ENCODE measurements around the gene KRTAP27-1. TPM values are rescaled to one million over a fixed set of nuclear protein-coding genes. Genes with fewer than 3 reads are reported as not detected.

Gene KRTAP27-1
- total and polyA plus RNA-seq, 2 experiments from 2014 or later, result not detected

DNA sequence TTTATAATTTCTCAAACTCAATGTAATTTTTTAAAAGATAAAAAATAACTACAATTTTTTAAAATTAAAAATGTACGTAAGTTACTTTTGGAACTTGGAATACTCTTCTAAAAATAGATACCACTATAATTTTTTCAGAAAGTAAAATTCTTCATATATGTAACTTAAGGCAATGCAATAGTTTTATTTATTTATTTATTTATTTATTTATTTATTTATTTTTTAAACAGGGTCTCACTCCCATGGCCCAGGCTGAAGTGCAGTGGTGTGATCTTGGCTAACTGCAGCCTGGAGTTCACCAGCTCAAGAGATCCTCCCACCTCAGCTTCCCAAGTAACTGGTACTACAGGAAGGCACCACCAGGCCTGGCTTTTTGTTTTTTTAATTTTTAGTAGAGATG lies 14.0 kb upstream of the KRTAP27-1 start:
- Histone ChIP-seq H3K4me2 (no peak overlapping the region), H3K79me2 (replicated peaks; ENCODE audit: insufficient read depth) (no peaks in the 10 kb centered on the region), H3K4me3 (no peak overlapping the region), H3K4me1 (ENCODE audit: insufficient read depth) (peaks cover 16% of the 10 kb centered on the region), H3K9me2 (ENCODE audit: insufficient read depth) (peaks cover 2% of the 10 kb centered on the region; the same call in 1 of the 2 replicates), H3K27ac (ENCODE audit: low read depth) (no peak overlapping the region), H2AFZ (no peak overlapping the region), H3F3A (replicated peaks; ENCODE audit: low read depth) (no peaks in the 10 kb centered on the region), H4K20me1 (replicated peaks; ENCODE audit: insufficient read depth) (no peaks in the 10 kb centered on the region), H3K27me3 (ENCODE audit: insufficient read depth) (no peaks in the 10 kb centered on the region), H3K36me3 (ENCODE audit: insufficient read depth) (no peaks in the 10 kb centered on the region)
- Mint-ChIP-seq H3K36me3 (ENCODE audit: low read depth) (no peaks in the 10 kb centered on the region), H3K9me3 (no peaks in the 10 kb centered on the region), H3K27ac (no peak overlapping the region), H3K4me1 (peaks cover 17% of the 10 kb centered on the region), H3K27me3 (ENCODE audit: insufficient read depth, low read depth, poor library complexity) (no peaks in the 10 kb centered on the region), H3K4me3 (no peak overlapping the region)
- DNase-seq (ENCODE audit: low spot score) (no peak), ATAC-seq (no peak)
- no peak for TF ChIP-seq STAT1 (IDR thresholded peaks at IDR 0.05; ENCODE audit: unreplicated experiment)
- TF ChIP-seq ZNF114 (CRISPR knock-in tag; IDR thresholded peaks at IDR 0.05), result no peak
- TF ChIP-seq ZNF462 (CRISPR knock-in tag; IDR thresholded peaks at IDR 0.05), result no peak
- no peak for TF ChIP-seq POLR2AphosphoS5 (IDR thresholded peaks at IDR 0.05; ENCODE audit: low read depth)
- TF ChIP-seq EZH2 (IDR thresholded peaks at IDR 0.05; ENCODE audit: low read depth, unreplicated experiment), result no peak
- TF ChIP-seq, protein P1, sequence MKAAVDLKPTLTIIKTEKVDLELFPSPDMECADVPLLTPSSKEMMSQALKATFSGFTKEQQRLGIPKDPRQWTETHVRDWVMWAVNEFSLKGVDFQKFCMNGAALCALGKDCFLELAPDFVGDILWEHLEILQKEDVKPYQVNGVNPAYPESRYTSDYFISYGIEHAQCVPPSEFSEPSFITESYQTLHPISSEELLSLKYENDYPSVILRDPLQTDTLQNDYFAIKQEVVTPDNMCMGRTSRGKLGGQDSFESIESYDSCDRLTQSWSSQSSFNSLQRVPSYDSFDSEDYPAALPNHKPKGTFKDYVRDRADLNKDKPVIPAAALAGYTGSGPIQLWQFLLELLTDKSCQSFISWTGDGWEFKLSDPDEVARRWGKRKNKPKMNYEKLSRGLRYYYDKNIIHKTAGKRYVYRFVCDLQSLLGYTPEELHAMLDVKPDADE (IDR thresholded peaks at IDR 0.05), result no peak
- TF ChIP-seq, protein P2, sequence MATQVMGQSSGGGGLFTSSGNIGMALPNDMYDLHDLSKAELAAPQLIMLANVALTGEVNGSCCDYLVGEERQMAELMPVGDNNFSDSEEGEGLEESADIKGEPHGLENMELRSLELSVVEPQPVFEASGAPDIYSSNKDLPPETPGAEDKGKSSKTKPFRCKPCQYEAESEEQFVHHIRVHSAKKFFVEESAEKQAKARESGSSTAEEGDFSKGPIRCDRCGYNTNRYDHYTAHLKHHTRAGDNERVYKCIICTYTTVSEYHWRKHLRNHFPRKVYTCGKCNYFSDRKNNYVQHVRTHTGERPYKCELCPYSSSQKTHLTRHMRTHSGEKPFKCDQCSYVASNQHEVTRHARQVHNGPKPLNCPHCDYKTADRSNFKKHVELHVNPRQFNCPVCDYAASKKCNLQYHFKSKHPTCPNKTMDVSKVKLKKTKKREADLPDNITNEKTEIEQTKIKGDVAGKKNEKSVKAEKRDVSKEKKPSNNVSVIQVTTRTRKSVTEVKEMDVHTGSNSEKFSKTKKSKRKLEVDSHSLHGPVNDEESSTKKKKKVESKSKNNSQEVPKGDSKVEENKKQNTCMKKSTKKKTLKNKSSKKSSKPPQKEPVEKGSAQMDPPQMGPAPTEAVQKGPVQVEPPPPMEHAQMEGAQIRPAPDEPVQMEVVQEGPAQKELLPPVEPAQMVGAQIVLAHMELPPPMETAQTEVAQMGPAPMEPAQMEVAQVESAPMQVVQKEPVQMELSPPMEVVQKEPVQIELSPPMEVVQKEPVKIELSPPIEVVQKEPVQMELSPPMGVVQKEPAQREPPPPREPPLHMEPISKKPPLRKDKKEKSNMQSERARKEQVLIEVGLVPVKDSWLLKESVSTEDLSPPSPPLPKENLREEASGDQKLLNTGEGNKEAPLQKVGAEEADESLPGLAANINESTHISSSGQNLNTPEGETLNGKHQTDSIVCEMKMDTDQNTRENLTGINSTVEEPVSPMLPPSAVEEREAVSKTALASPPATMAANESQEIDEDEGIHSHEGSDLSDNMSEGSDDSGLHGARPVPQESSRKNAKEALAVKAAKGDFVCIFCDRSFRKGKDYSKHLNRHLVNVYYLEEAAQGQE (IDR thresholded peaks at IDR 0.05; ENCODE audit: unreplicated experiment), result no peak
- no peak for TF ChIP-seq CREB1 (CRISPR knock-in tag; IDR thresholded peaks at IDR 0.05; ENCODE audit: low read depth)
- TF ChIP-seq JUNB (IDR thresholded peaks at IDR 0.05; ENCODE audit: unreplicated experiment), result no peak
- TF ChIP-seq ZNF331 (CRISPR knock-in tag; IDR thresholded peaks at IDR 0.05; ENCODE audit: low read depth), result no peak
- no peak for TF ChIP-seq NANOG (IDR thresholded peaks at IDR 0.05; ENCODE audit: borderline replicate concordance)

Measured in GM23338 (cell line).